ENCODE measurements around the gene FAM193B.

DNA sequence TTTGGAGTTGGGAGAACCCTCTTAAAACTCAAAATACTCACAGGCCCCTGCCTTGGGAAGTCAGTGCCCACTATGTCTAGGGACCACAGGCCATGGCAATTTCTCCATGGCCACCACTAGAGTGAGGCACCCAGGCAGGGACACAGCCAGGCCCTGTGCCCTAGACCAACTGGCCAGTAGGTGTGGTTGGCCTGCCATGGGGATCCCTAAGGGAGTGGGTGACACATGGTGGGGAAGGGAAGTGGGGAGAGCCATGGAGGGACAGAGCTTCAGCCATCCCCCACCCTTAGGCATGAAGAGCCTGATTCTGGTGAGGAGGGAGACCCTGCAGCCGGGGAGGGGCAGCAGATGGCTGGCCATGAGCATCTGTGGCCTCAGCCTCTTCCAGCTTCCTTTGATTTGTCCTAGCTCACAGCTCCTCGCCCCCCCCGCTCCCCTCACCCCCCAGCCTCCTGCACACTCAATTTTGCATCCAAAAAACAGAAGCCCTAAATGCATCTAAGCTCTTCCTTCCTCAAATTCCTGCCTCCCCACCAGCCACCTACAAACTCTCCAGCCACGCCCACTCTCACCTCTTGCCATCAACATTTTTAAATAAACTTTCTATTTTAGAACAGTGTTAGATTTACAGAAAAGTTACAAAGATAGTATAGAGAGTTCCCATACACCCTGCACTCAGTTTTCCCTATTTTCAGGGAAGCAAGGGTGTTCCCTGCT is 79.4 kb downstream of the FAM193B start:
- TF ChIP-seq SUZ12 (IDR thresholded peaks at IDR 0.05; ENCODE audit: extremely low read depth, insufficient read depth, insufficient read length) (no peak), YY1 (IDR thresholded peaks at IDR 0.05; ENCODE audit: insufficient read depth, insufficient read length) (no peak)

All from NT2/D1 (cell line).